ENCODE measurements around the gene ZNF593. TPM values are rescaled to one million over a fixed set of nuclear protein-coding genes. Genes with fewer than 3 reads are reported as not detected.

Gene ZNF593
- total RNA-seq, 1 donor from 2014 or later, result 36.2 TPM

DNA sequence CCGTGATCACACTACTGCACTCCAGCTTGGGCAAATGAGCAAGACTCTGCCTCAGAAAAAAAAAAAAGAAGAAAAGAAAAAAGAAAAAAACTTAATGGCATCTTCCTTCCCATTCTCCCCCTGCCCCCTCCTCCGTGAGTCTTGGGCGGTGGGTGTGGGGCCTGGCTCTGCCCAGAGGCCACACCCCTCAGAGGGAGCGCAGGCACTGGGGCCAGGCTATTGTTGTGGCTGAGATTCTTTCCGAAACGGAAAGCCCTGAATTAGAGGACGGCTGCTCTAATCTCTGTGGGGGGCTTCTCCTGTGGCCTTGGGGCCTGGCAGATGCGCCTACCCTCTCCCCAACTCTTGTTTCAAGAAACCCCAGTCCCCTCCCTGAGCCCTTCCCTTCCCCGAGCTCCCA lies 15.0 kb upstream of the ZNF593 start:
- Mint-ChIP-seq H3K27ac (ENCODE audit: unreplicated experiment) (no peak overlapping the region), H3K36me3 (ENCODE audit: low read depth) (no peaks in the 10 kb centered on the region), H3K4me1 (peaks cover 41% of the 10 kb centered on the region), H3K27me3 (ENCODE audit: low read depth) (peaks cover 43% of the 10 kb centered on the region), H3K9me3 (no peaks in the 10 kb centered on the region), H3K4me3 (no peak overlapping the region)
- TF ChIP-seq, protein P1, sequence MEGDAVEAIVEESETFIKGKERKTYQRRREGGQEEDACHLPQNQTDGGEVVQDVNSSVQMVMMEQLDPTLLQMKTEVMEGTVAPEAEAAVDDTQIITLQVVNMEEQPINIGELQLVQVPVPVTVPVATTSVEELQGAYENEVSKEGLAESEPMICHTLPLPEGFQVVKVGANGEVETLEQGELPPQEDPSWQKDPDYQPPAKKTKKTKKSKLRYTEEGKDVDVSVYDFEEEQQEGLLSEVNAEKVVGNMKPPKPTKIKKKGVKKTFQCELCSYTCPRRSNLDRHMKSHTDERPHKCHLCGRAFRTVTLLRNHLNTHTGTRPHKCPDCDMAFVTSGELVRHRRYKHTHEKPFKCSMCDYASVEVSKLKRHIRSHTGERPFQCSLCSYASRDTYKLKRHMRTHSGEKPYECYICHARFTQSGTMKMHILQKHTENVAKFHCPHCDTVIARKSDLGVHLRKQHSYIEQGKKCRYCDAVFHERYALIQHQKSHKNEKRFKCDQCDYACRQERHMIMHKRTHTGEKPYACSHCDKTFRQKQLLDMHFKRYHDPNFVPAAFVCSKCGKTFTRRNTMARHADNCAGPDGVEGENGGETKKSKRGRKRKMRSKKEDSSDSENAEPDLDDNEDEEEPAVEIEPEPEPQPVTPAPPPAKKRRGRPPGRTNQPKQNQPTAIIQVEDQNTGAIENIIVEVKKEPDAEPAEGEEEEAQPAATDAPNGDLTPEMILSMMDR (conservative IDR thresholded peaks at IDR 0.05), result no peak
- DNase-seq (ENCODE audit: low read depth, low spot score), result no peak

DNA sequence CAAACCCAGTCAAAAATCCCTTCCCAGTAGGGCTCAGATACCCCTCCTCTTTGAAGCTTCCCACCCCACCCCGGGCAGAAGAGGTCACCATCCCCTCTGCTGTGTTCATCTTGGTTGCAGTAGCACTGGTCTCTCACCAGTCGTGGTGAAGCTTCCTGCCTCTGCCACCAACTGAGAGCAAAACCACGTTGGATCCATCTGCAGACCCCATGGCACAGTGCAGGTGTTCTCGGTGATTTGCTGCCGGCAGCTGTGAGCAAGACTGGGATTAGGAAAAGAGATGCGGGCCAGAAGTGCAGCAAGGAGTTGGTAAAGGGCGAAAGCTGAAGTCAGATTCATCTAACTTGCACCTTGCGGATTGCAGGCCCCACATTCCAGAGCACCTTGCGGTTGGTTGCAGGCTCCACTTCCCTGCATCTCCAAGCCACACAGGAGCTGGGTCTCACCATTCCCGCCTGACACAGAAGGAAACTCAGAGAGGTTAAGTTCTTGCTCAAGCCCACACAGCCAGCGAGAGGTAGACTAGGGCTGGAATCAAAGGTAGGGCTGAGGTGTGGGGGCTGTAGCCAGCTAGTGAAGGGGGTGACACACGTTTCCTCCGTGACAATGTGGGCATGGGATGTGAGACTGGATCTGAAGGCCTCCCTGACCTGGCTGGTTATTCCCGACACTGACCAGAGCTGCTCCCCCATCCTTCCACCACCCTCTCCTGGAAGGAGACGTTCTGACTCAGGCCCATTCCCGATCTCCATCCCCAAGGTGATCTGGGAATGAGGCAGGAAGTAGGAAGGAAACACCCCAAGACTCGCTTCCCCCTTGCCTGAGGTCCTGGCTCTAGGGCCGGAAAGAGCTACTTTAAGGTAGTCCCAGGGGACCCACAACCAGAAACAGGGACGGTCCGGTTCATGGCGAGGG lies 14.1 kb upstream of the ZNF593 start:
- TF ChIP-seq, protein P1 (conservative IDR thresholded peaks at IDR 0.05), result no peak
- Mint-ChIP-seq H3K4me3 (no peak overlapping the region), H3K4me1 (peaks cover 43% of the 10 kb centered on the region), H3K27me3 (ENCODE audit: low read depth) (peaks cover 44% of the 10 kb centered on the region), H3K36me3 (ENCODE audit: low read depth) (no peaks in the 10 kb centered on the region), H3K27ac (ENCODE audit: unreplicated experiment) (peak overlapping the region; percentile 52), H3K9me3 (no peaks in the 10 kb centered on the region)
- no peak for DNase-seq (ENCODE audit: low read depth, low spot score)

DNA sequence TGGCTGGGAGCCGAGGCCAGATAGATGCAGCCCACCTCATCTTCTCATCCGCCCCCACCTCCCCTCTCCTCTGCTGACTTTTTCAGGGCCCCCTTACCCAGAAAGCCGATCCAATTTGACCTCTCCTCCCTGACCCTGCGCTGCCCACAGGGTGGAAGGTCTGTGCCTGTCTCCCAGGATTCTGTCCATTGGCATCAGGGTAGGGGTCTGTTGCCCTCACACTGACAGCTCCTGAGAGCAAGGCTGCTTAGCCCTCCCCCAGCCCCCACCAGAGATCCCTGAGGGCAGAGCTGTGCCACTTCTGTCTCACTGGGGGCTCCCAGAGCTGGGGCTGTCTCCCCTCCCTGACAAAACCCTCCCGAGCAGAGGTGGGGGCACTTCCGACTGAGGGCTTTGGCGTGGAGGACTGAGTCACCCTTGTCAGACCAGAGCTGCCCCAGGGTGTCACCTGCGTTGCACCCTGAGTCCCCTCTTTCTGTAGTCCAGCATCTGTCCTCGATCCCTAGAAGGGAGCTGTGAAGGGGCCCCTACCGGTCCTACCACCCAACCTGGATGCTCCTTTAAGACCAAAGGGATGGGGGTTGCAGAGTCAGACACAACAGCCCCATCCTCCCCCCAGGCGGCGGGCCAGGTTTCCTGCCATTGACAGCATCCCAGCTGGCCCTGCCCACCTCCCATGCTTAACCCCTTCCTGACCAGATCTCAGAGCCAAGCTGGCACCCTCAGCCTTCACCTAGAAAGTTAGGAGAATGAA lies 13.2 kb upstream of the ZNF593 start:
- no peaks in the 10 kb centered on the region for H3K36me3 Mint-ChIP-seq (ENCODE audit: low read depth)
- peaks cover 46% of the 10 kb centered on the region for H3K4me1 Mint-ChIP-seq
- TF ChIP-seq, protein P1 (conservative IDR thresholded peaks at IDR 0.05), result no peak
- H3K9me3 Mint-ChIP-seq, result no peaks in the 10 kb centered on the region
- peak overlapping the region; percentile 56 for H3K4me3 Mint-ChIP-seq
- H3K27me3 Mint-ChIP-seq (ENCODE audit: low read depth), result peaks cover 44% of the 10 kb centered on the region
- H3K27ac Mint-ChIP-seq (ENCODE audit: unreplicated experiment), result no peak overlapping the region
- no peak for DNase-seq (ENCODE audit: low read depth, low spot score)

DNA sequence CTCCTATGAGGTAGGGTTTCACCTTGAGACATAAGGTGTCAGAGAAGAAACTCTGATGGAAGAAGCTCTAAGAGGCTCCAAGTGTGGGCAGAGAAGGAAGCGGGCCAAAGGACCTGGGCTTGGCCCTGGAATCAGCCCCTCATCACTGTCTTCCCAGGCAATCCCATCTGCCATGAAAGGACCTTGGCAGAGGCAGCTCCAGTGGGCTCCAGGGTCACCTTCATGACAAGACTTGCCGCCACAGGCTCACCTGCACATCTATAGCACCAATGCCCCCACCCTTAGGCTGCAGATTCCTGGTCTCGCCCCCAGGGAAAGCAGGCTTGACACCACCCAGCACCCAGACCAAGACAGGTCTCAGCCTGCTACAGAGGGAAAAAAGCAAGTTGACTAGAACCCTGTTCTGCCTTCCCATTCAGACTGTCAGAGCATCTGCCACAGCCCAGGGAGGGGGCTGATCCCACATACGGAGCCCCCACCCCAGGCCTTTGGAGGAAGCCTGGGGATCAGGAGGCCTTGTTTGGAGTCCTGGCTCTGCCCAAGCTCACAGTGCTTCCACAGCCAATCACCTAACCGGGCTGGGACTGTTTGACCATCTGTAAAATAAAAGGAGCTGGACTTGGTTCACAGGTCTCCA lies 11.3 kb upstream of the ZNF593 start:
- Mint-ChIP-seq H3K9me3 (no peaks in the 10 kb centered on the region), H3K4me1 (peaks cover 51% of the 10 kb centered on the region), H3K27ac (ENCODE audit: unreplicated experiment) (no peak overlapping the region), H3K27me3 (ENCODE audit: low read depth) (peaks cover 46% of the 10 kb centered on the region), H3K4me3 (peak overlapping the region; percentile 59), H3K36me3 (ENCODE audit: low read depth) (no peaks in the 10 kb centered on the region)
- no peak for DNase-seq (ENCODE audit: low read depth, low spot score)
- TF ChIP-seq, protein P1 (conservative IDR thresholded peaks at IDR 0.05), result no peak

DNA sequence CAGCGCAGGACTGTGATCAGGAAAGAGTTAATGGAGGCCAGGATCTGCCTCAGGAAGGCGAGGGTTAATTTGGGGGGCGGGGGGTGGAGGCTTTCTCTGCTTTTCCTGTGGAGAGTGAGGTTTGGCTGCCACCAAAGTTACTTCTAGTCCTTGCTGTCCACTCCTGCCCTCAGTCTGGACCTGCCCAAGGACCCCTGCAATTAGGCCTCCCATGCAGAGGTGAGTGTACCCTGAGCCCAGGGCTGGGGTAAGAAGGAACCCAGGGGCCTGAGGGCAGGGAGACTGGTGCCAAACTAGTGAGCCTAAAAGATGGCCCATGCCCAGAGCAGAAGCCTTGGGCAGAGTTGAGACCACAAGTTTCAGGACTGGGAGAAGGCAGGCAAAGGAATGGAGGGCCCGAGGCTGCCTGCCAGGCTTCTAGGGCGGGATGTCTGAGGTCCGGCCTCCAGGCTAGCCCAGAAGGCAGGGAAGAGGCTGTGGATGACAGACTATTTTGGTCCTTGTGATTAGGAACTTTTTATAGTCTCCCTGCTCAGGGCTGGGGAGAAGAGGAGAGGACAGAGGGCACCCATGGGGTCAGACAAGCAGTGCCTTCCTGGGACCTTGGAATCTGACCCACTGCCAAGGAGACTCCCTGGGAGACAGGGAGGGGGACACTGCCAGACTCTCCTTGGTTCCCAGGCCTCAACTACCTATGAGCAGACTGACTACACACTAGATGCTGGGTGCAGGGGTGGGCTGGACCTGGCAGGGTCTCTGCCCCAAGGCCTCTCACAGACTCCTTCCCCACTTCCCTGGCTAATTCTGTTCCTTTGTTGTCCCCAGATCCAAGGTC lies 10.6 kb upstream of the ZNF593 start, which contains the start of gene FAM110D:
FAM110D (plus strand) TSS at position 172 of the 835 bp plus-strand sequence. CDS start 2,213 bp downstream, outside the sequence.
- TF ChIP-seq, protein P1 (conservative IDR thresholded peaks at IDR 0.05), result no peak
- peaks cover 51% of the 10 kb centered on the region for H3K4me1 Mint-ChIP-seq
- no peaks in the 10 kb centered on the region for H3K9me3 Mint-ChIP-seq
- no peak within 1 kb of the TSS for H3K27ac Mint-ChIP-seq (ENCODE audit: unreplicated experiment)
- H3K27me3 Mint-ChIP-seq (ENCODE audit: low read depth), result peaks cover 43% of the 10 kb centered on the region
- DNase-seq (ENCODE audit: low read depth, low spot score), result no peak
- H3K36me3 Mint-ChIP-seq (ENCODE audit: low read depth), result no peaks in the 10 kb centered on the region
- peak within 1 kb of the TSS; percentile 81 for H3K4me3 Mint-ChIP-seq

Data from neural crest cell (in vitro differentiated cells).